SK-N-SH (cell line): Measurements from ENCODE around the gene CFAP99. TPM values are rescaled to one million over a fixed set of nuclear protein-coding genes. Genes with fewer than 3 reads are reported as not detected.

ENCODE experiments used
- CTCF ChIA-PET: fragments of 300-600, 350-600 bp; formaldehyde crosslinking; extraction: SDS; loops from one replicate; lab custom pipeline; 2021; lab: Yijun Ruan, JAX
- POLR2A ChIA-PET: fragments of 350-600 bp; sonication (Branson Sonifier 250); formaldehyde crosslinking; extraction: SDS; loops from one replicate; lab custom pipeline; 2020; ENCODE audit warnings: antibody characterized with exemption, inconsistent platforms; lab: Yijun Ruan, JAX
- DNase-seq: peaks from one replicate; pipeline ENCODE4 v3.0.0; 2012
- H2AFZ ChIP-seq: fragments of 200-600 bp; sonication (generic); 2 replicates; pipeline ENCODE4 v1.8.1; 2016; ENCODE audit warnings: antibody characterized with exemption, mild to moderate bottlenecking, low read depth
- H3F3A ChIP-seq: fragments of 200-600 bp; sonication (generic); replicated peaks from 2 replicates; pipeline ENCODE3; 2016; ENCODE audit warnings: antibody characterized with exemption, mild to moderate bottlenecking; ENCODE audit not compliant: insufficient read depth
- H3K27ac ChIP-seq, 2 experiments: fragments of 200-500 bp in 1 of 2; fragments of 200-600 bp in 1 of 2; sonication (Bioruptor generic) in 1 of 2; sonication (generic), shearing (Covaris generic) in 1 of 2; 2 replicates each; pipeline versions ENCODE4 v1.5.1 to v1.6.1; 2014 to 2016; ENCODE audit warnings: low read depth in 2 of 2, inconsistent platforms in 1 of 2, low read length in 1 of 2, mild to moderate bottlenecking in 1 of 2, mixed read lengths in 1 of 2
- H3K27me3 ChIP-seq: fragments of 200-600 bp; sonication (generic), shearing (Covaris generic); 2 replicates; pipeline ENCODE4 v1.6.1; 2016; ENCODE audit warnings: mixed run types; ENCODE audit not compliant: insufficient read depth
- H3K36me3 ChIP-seq, 2 experiments: fragments of 200-500 bp in 1 of 2; fragments of 200-600 bp in 1 of 2; sonication (Bioruptor generic) in 1 of 2; sonication (generic) in 1 of 2; replicated peaks in 1 of 2; 2 replicates each; pipeline versions ENCODE3 to v1.5.1; 2014 to 2016; ENCODE audit warnings: low read length in 1 of 2, mild to moderate bottlenecking in 1 of 2; ENCODE audit not compliant: insufficient read depth in 2 of 2, control insufficient read depth in 1 of 2
- H3K4me1 ChIP-seq, 2 experiments: fragments of 200-500 bp in 1 of 2; fragments of 200-600 bp in 1 of 2; sonication (Bioruptor generic) in 1 of 2; sonication (generic), shearing (Covaris generic) in 1 of 2; 2 replicates each; pipeline versions ENCODE4 v1.5.1 to v1.6.1; 2014 to 2016; ENCODE audit warnings: low read depth in 1 of 2, low read length in 1 of 2, mixed run types in 1 of 2; ENCODE audit not compliant: insufficient read depth in 2 of 2, control insufficient read depth in 1 of 2
- H3K4me2 ChIP-seq: fragments of 200-600 bp; sonication (generic), shearing (Covaris generic); 2 replicates; pipeline ENCODE4 v1.6.1; 2017; ENCODE audit warnings: mixed run types
- H3K4me3 ChIP-seq, 2 experiments: fragments of 200-500 bp in 1 of 2; fragments of 200-600 bp in 1 of 2; sonication (Bioruptor generic) in 1 of 2; sonication (generic), shearing (Covaris generic) in 1 of 2; 2 replicates each; pipeline versions ENCODE4 v1.5.1 to v1.8.1; 2014 to 2016; ENCODE audit warnings: low read depth in 2 of 2, inconsistent platforms in 1 of 2, low read length in 1 of 2, mild to moderate bottlenecking in 1 of 2, mixed read lengths in 1 of 2, moderate library complexity in 1 of 2
- H3K79me2 ChIP-seq: fragments of 200-600 bp; sonication (generic); 2 replicates; pipeline ENCODE4 v1.8.1; 2017; ENCODE audit warnings: mild to moderate bottlenecking; ENCODE audit not compliant: insufficient read depth
- H3K9ac ChIP-seq: fragments of 200-600 bp; sonication (generic); 2 replicates; pipeline ENCODE4 v1.6.1; 2017; ENCODE audit warnings: mixed run types
- H3K9me2 ChIP-seq: fragments of 200-600 bp; sonication (generic); 2 replicates; pipeline ENCODE4 v1.6.1; 2017; ENCODE audit warnings: mixed run types
- H3K9me3 ChIP-seq: fragments of 200-600 bp; sonication (generic); 2 replicates; pipeline ENCODE4 v1.6.1; 2017; ENCODE audit warnings: mixed run types, mild to moderate bottlenecking, moderate library complexity
- H4K20me1 ChIP-seq: fragments of 200-600 bp; sonication (generic); 2 replicates; pipeline ENCODE4 v1.6.1; 2017; ENCODE audit warnings: mild to moderate bottlenecking, mixed run types; ENCODE audit not compliant: insufficient read depth
- CHD2 ChIP-seq: fragments of 150-350 bp; IDR thresholded peaks from 2 replicates; pipeline ENCODE4 v1.6.1; 2018; ENCODE audit warnings: low read length; ENCODE audit not compliant: partially characterized antibody
- FOSL2 ChIP-seq: IDR thresholded peaks from 2 replicates; pipeline ENCODE4 v1.4.0; 2012; ENCODE audit warnings: low read depth, mild to moderate bottlenecking, moderate library complexity, borderline replicate concordance
- FOXM1 ChIP-seq: IDR thresholded peaks from 2 replicates; pipeline ENCODE4 v1.4.0; 2012; ENCODE audit warnings: low read depth, mild to moderate bottlenecking
- GABPA ChIP-seq: IDR thresholded peaks from 2 replicates; pipeline ENCODE4 v1.4.0; 2012; ENCODE audit warnings: low read depth, mild to moderate bottlenecking
- GATA2 ChIP-seq: sonication (generic); formaldehyde crosslinking; IDR thresholded peaks from 2 replicates; pipeline ENCODE4 v1.5.0; 2020; ENCODE audit warnings: mild to moderate bottlenecking, missing genetic modification reagents
- NFIC ChIP-seq: IDR thresholded peaks from 2 replicates; pipeline ENCODE4 v1.4.0; 2012; ENCODE audit warnings: borderline replicate concordance
- NRF1 ChIP-seq: IDR thresholded peaks from 2 replicates; pipeline ENCODE4 v1.6.1; 2012; ENCODE audit warnings: low read depth, mild to moderate bottlenecking, low read length
- POLR2AphosphoS5 ChIP-seq: IDR thresholded peaks from 2 replicates; pipeline ENCODE4 v1.6.1; 2012; ENCODE audit warnings: low read depth, low read length
- RAD21 ChIP-seq: IDR thresholded peaks from 2 replicates; pipeline ENCODE4 v1.6.1; 2012; ENCODE audit warnings: mild to moderate bottlenecking, low read length
- RCOR1 ChIP-seq: fragments of 150-350 bp; IDR thresholded peaks from 2 replicates; pipeline ENCODE4 v1.6.1; 2017; ENCODE audit warnings: antibody characterized with exemption, low read length
- SIN3A ChIP-seq: IDR thresholded peaks from 2 replicates; pipeline ENCODE4 v1.6.1; 2012; ENCODE audit warnings: low read depth, mild to moderate bottlenecking, low read length, moderate library complexity, borderline replicate concordance
- SMC3 ChIP-seq: IDR thresholded peaks from 2 replicates; pipeline ENCODE4 v1.6.1; 2012; ENCODE audit warnings: low read depth, low read length, improper control_type of control experiment
- TEAD4 ChIP-seq: IDR thresholded peaks from 2 replicates; pipeline ENCODE4 v1.4.0; 2012; ENCODE audit warnings: mild to moderate bottlenecking, borderline replicate concordance; ENCODE audit not compliant: insufficient read depth
- YY1 ChIP-seq: IDR thresholded peaks from 2 replicates; pipeline ENCODE4 v1.4.0; 2012; ENCODE audit warnings: low read depth, mild to moderate bottlenecking
- ZBTB33 ChIP-seq: IDR thresholded peaks from 2 replicates; pipeline ENCODE4 v1.4.0; 2012; ENCODE audit warnings: low read depth, borderline replicate concordance
- WGBS: methylation state at CpG from one replicate; pipeline ENCODE4 v1.1.6; 2017; ENCODE audit warnings: low lambda C conversion rate; 5-methylcytosine and 5-hydroxymethylcytosine counted together
- polyA plus RNA-seq, 3 experiments: library from polyadenylated mRNA; depleted of rRNA; stranded (reverse); fragments of >200 nt; gene quantifications; 2 replicates each; pipeline ENCODE4 v1.2.3, GENCODE V29; 2012
- TF ChIP-seq, protein P1 (sequence below): IDR thresholded peaks from 2 replicates; pipeline ENCODE4 v1.4.0; 2012; ENCODE audit warnings: low read depth, borderline replicate concordance

CFAP99 gene
- polyA plus RNA-seq, 1 of the 3 experiments (the other 2 are of a cell fraction) = 0.13 TPM

- peaks cover 39% of the 10 kb centered on the region for H4K20me1 ChIP-seq
- TF ChIP-seq NFIC = no peak
- no peak for TF ChIP-seq ZBTB33
- no peak for TF ChIP-seq TEAD4
- no peak for TF ChIP-seq FOSL2
- TF ChIP-seq CHD2 = no peak
- TF ChIP-seq POLR2AphosphoS5 = no peak
- TF ChIP-seq YY1 = no peak
- no peak for TF ChIP-seq SIN3A
- TF ChIP-seq, all 33 proteins: peak for 0
- Histone ChIP-seq H3K9me2 (no peaks in the 10 kb centered on the region), H3K27me3 (no peaks in the 10 kb centered on the region), H3K9ac (no peak overlapping the region), H2AFZ (no peak overlapping the region), H3K4me3 (no peak overlapping the region), H3K27ac (no peak overlapping the region), H3K4me2 (no peak overlapping the region), H3K9me3 (no peaks in the 10 kb centered on the region), H3K79me2 (peaks cover 88% of the 10 kb centered on the region), H3K4me1 (peaks cover 0 to 9% of the 10 kb centered on the region in 2 experiments; a peak in 1 of 4 replicates), H3K36me3 (peaks cover 39 to 56% of the 10 kb centered on the region in 2 experiments), H3F3A (peaks cover 5% of the 10 kb centered on the region)
- POLR2A ChIA-PET = no interaction called here
- DNase-seq = no peak
- whole genome bisulfite sequencing = 87% methylated on average over 2 of the region's 2 CpGs
- CTCF ChIA-PET = no interaction called here
Measured at GRCh38 chr4:2500547-2500946, 81.8 kb downstream of the CFAP99 start.

- peaks cover 37 to 62% of the 10 kb centered on the region in 2 experiments for H3K36me3 ChIP-seq
Measured at GRCh38 chr4:2501034-2501594, 82.4 kb downstream of the CFAP99 start.

More at GRCh38 chr4:2501034-2501594, 82.4 kb downstream of the CFAP99 start:
- no peak for DNase-seq
- no peak for TF ChIP-seq NRF1
- no peak for TF ChIP-seq FOXM1
- TF ChIP-seq NFIC = no peak
- TF ChIP-seq ZBTB33 = no peak
- TF ChIP-seq SMC3 = no peak
- TF ChIP-seq RAD21 = no peak
- TF ChIP-seq SIN3A = no peak
- no peak for TF ChIP-seq GABPA
- no peak for TF ChIP-seq GATA2 (CRISPR knock-in tag)
- TF ChIP-seq, protein P1, sequence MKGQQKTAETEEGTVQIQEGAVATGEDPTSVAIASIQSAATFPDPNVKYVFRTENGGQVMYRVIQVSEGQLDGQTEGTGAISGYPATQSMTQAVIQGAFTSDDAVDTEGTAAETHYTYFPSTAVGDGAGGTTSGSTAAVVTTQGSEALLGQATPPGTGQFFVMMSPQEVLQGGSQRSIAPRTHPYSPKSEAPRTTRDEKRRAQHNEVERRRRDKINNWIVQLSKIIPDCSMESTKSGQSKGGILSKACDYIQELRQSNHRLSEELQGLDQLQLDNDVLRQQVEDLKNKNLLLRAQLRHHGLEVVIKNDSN = no peak
- TF ChIP-seq RCOR1 = no peak
- TF ChIP-seq, all 33 proteins: peak for 0
- no peak overlapping the region for H3K9ac ChIP-seq
- 90% methylated on average over 5 of the region's 7 CpGs for WGBS
- ChIA-PET CTCF (no interaction called here), POLR2A (no interaction called here)
- H3K9me3 ChIP-seq = no peaks in the 10 kb centered on the region
- no peaks in the 10 kb centered on the region for H3K27me3 ChIP-seq
- H4K20me1 ChIP-seq = peaks cover 39% of the 10 kb centered on the region
- H3K4me3 ChIP-seq = no peak overlapping the region
- no peak overlapping the region for H3K4me2 ChIP-seq
- H3F3A ChIP-seq = peaks cover 5% of the 10 kb centered on the region
- peaks cover 88% of the 10 kb centered on the region for H3K79me2 ChIP-seq
- peaks cover 0 to 9% of the 10 kb centered on the region in 2 experiments; a peak in 1 of 4 replicates for H3K4me1 ChIP-seq
- H3K27ac ChIP-seq = peak overlapping the region in 1 of 2 experiments; percentile 5; a peak in 1 of 4 replicates
- H3K9me2 ChIP-seq = no peaks in the 10 kb centered on the region
- no peak overlapping the region for H2AFZ ChIP-seq
